Chondrocyte (in vitro differentiated cells): ENCODE results near the gene PPP1R3A. TPM values are rescaled to one million over a fixed set of nuclear protein-coding genes. Genes with fewer than 3 reads are reported as not detected.
"Not testable (repeated sequence)": the region's sequence is repeated elsewhere in the genome, so short reads cannot be mapped to it uniquely, and the experiment has no call there.

Experiments used
- DNase-seq: peaks from one replicate; pipeline ENCODE4 v3.0.0; 2021; ENCODE audit warnings: mixed read lengths, low spot score
- H3K27ac Mint-ChIP-seq: one replicate; pipeline ENCODE4 v1.8.0; 2021; ENCODE audit warnings: mild to moderate bottlenecking, moderate library complexity, mixed read lengths; ENCODE audit not compliant: unreplicated experiment
- H3K27me3 Mint-ChIP-seq: 2 replicates; pipeline ENCODE4 v1.8.0; 2021; ENCODE audit warnings: low read depth, mixed read lengths
- H3K36me3 Mint-ChIP-seq: 2 replicates; pipeline ENCODE4 v1.8.0; 2021; ENCODE audit warnings: low read depth, mixed read lengths
- H3K4me1 Mint-ChIP-seq: 2 replicates; pipeline ENCODE4 v1.8.0; 2021; ENCODE audit warnings: low read depth, mild to moderate bottlenecking, mixed read lengths
- H3K4me3 Mint-ChIP-seq: one replicate; pipeline ENCODE4 v1.8.0; 2021; ENCODE audit warnings: mild to moderate bottlenecking, moderate library complexity, mixed read lengths; ENCODE audit not compliant: unreplicated experiment
- H3K9me3 Mint-ChIP-seq: 2 replicates; pipeline ENCODE4 v1.8.0; 2021; ENCODE audit warnings: low read depth, mixed read lengths
- total RNA-seq: library from RNA; stranded (reverse); gene quantifications from 3 replicates; pipeline ENCODE4 v1.2.1, GENCODE V29; 2021
- TF ChIP-seq, protein P1 (sequence below): fragments of 200-600 bp; sonication (generic); IDR thresholded peaks from 2 replicates; pipeline ENCODE4 v1.5.0; 2021; ENCODE audit warnings: antibody characterized with exemption, mild to moderate bottlenecking, moderate library complexity

PPP1R3A gene
- total RNA-seq, 1 donor from 2014 or later, result 0.45 TPM

DNA sequence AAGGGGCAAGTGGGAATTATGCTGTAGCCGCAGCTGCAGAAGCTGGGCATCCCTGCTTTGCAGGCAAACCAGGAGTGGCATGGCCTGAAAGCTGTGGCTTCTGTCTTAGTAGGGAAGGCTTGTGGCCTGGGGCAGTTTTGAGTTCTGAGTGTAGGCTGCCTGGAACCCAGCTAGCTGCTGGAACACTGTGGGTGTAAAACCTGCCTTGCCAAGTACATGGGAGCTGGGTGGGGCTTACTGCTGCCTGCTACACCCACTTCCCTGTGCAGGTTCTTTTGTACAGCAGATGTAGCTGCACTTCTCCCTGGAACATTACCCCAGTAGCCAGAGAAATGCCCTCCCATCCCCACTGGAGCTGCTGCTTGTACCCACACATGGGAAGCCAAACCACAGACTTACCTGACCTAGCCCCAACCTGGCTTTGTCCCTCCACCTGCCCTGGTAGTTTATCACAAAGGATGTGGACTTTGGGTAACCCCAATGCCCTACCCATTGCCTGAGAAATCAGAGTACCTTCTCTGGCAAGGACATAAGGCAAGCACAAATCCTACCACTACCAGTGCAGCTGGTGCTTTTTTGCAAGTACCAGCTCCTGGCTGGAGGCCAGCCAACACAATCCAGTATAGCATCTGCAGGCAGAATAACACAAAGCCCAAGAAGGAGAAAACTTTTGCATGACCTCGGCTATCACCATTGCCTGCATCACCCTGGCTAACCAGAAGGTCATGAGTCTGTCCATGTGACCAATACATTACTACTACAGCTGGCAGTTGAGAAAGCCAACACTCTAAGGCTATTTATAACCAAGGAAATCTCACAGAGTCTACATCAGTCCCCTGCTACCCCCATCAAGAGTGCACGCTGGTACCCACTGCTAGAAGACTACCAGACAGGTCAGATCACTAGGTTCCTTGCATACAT lies 26.5 kb upstream of the PPP1R3A start:
- H3K36me3 Mint-ChIP-seq, result peaks cover 10% of the 10 kb centered on the region
- peak; percentile 38 for DNase-seq

DNA sequence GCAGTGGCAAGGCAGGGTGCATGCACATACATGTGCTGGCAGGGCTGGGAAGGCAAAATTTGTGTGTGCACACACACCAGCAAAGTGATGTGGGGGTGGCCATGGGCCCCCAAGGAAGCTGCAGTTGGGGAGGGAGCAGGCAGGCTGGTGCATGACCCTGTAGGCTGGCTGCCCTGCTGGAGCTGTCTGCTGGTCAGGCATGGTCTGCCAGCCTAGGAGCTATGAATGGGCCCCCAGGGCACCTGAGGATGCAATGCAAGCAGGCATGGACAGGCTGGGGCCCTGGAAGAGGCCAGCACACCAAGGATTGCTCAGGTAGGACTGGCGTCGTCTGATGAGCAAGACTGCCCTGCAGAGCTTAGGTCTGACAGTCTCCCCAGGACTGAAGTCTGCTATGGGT lies 18.2 kb upstream of the PPP1R3A start:
- Mint-ChIP-seq H3K4me3 (no peak overlapping the region), H3K36me3 (peaks cover 12% of the 10 kb centered on the region), H3K9me3 (peaks cover 26% of the 10 kb centered on the region)

More for the DNA sequence above, 26.5 kb upstream of the PPP1R3A start:
- H3K4me1 Mint-ChIP-seq, result peaks cover 13% of the 10 kb centered on the region
- H3K9me3 Mint-ChIP-seq, result peaks cover 27% of the 10 kb centered on the region
- H3K27me3 Mint-ChIP-seq, result no peaks in the 10 kb centered on the region
- TF ChIP-seq, protein P1, sequence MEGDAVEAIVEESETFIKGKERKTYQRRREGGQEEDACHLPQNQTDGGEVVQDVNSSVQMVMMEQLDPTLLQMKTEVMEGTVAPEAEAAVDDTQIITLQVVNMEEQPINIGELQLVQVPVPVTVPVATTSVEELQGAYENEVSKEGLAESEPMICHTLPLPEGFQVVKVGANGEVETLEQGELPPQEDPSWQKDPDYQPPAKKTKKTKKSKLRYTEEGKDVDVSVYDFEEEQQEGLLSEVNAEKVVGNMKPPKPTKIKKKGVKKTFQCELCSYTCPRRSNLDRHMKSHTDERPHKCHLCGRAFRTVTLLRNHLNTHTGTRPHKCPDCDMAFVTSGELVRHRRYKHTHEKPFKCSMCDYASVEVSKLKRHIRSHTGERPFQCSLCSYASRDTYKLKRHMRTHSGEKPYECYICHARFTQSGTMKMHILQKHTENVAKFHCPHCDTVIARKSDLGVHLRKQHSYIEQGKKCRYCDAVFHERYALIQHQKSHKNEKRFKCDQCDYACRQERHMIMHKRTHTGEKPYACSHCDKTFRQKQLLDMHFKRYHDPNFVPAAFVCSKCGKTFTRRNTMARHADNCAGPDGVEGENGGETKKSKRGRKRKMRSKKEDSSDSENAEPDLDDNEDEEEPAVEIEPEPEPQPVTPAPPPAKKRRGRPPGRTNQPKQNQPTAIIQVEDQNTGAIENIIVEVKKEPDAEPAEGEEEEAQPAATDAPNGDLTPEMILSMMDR, result no peak
- H3K27ac Mint-ChIP-seq, result no peak overlapping the region
- no peak overlapping the region for H3K4me3 Mint-ChIP-seq

DNA sequence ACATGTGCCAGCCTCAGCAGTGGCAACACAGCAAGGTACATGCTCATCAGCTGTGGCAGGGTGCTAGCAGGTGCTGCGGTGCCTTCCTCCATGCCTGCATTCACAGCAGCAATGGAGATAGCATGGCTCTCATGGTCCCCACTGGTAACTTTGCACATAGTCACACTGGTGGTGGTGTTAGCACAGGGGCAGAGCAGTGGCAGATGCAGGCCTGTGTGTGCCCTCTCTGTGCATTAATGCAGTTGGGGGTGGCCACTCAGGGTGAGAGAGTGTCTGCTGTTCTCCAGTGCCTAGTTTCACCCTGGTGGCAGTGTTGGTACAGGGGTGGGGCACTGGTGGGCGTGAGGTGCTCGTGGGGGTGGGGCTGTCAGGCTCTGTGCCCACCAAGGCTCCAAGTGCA lies 17.7 kb upstream of the PPP1R3A start:
- H3K9me3 Mint-ChIP-seq, result peaks cover 28% of the 10 kb centered on the region
- H3K27me3 Mint-ChIP-seq, result no peaks in the 10 kb centered on the region
- peak; percentile 71 for DNase-seq
- H3K36me3 Mint-ChIP-seq, result peaks cover 12% of the 10 kb centered on the region
- H3K4me3 Mint-ChIP-seq, result no peak overlapping the region
- H3K27ac Mint-ChIP-seq, result peak overlapping the region; percentile 76
- peaks cover 32% of the 10 kb centered on the region for H3K4me1 Mint-ChIP-seq
- TF ChIP-seq, protein P1, result no peak

More for the DNA sequence above, 18.2 kb upstream of the PPP1R3A start:
- no peak overlapping the region for H3K27ac Mint-ChIP-seq
- no peaks in the 10 kb centered on the region for H3K27me3 Mint-ChIP-seq
- H3K4me1 Mint-ChIP-seq, result peaks cover 32% of the 10 kb centered on the region
- TF ChIP-seq, protein P1, result no peak
- no peak for DNase-seq

DNA sequence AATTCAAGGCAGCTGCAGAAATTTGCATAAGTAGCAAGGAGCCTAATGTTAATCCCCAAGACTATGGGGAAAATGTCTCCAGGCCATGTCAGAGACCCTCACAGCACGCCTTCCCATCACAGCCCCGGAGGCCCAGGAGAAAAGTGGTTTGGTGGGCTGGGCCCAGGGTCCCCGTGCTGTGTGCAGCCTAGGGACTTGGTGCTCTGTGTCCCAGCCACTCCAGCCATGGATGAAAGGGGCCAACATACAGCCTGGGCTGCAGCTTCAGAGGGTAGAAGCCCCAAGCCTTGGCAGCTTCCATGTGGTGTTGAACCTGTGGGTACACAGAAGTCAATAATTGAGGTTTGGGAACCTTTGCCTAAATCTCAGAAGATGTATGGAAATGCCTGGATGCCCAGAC lies 10.6 kb upstream of the PPP1R3A start:
- H3K9me3 Mint-ChIP-seq, result peaks cover 38% of the 10 kb centered on the region
- not testable (repeated sequence) for H3K27me3 Mint-ChIP-seq, H3K4me3 Mint-ChIP-seq, H3K27ac Mint-ChIP-seq, H3K4me1 Mint-ChIP-seq
- peak; percentile 46 for DNase-seq
- H3K36me3 Mint-ChIP-seq, result peaks cover 12% of the 10 kb centered on the region

DNA sequence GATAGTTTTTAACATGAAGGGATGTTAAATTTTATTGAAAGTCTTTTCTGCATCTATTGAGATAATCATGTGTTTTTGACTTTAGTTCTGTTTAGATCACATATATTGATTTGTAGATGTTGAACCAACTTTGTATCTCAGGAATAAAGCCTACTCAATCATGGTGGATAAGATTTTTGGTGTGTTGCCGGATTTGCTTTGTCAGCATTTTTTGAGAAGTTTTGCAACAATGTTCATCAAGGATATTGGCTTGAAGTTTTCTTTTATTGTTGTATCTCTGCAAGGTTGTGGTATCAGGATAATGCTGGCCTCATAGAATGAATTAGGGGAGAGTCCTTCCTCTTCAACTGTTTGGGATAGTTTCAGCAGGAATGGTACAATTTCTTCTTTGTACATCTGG lies 9.3 kb upstream of the PPP1R3A start:
- Mint-ChIP-seq H3K9me3 (peaks cover 28% of the 10 kb centered on the region), H3K27me3 (no peaks in the 10 kb centered on the region), H3K27ac (no peak overlapping the region), H3K36me3 (peaks cover 7% of the 10 kb centered on the region), H3K4me3 (no peak overlapping the region), H3K4me1 (no peaks in the 10 kb centered on the region)
- TF ChIP-seq, protein P1, result no peak
- no peak for DNase-seq
